Measurements from ENCODE around the gene UNC13C. TPM values are rescaled to one million over a fixed set of nuclear protein-coding genes. Genes with fewer than 3 reads are reported as not detected.

UNC13C gene
- total RNA-seq, 1 donor from 2014 or later: not detected

GRCh38 chr15:53985562-53985961, 7.3 kb downstream of the UNC13C start:
- H3K9me3 Mint-ChIP-seq (ENCODE audit: unreplicated experiment): no peaks in the 10 kb centered on the region
- DNase-seq (ENCODE audit: extremely low spot score, unreplicated experiment): no peak
- H3K27ac Mint-ChIP-seq (ENCODE audit: unreplicated experiment): no peak overlapping the region
- TF ChIP-seq CTCF (IDR thresholded peaks at IDR 0.05): no peak
- no peaks in the 10 kb centered on the region for H3K4me1 Mint-ChIP-seq (ENCODE audit: unreplicated experiment)
- no peak overlapping the region for H3K4me3 Mint-ChIP-seq (ENCODE audit: unreplicated experiment)
- H3K27me3 Mint-ChIP-seq (ENCODE audit: unreplicated experiment): peaks cover 8% of the 10 kb centered on the region
- H3K36me3 Mint-ChIP-seq (ENCODE audit: unreplicated experiment): no peaks in the 10 kb centered on the region

GRCh38 chr15:53987480-53987879, 9.2 kb downstream of the UNC13C start:
- no peak for TF ChIP-seq CTCF (IDR thresholded peaks at IDR 0.05)
- DNase-seq (ENCODE audit: extremely low spot score, unreplicated experiment): no peak
- no peaks in the 10 kb centered on the region for H3K27me3 Mint-ChIP-seq (ENCODE audit: unreplicated experiment)
- H3K27ac Mint-ChIP-seq (ENCODE audit: unreplicated experiment): no peak overlapping the region
- H3K36me3 Mint-ChIP-seq (ENCODE audit: unreplicated experiment): no peaks in the 10 kb centered on the region
- H3K4me1 Mint-ChIP-seq (ENCODE audit: unreplicated experiment): no peaks in the 10 kb centered on the region
- H3K4me3 Mint-ChIP-seq (ENCODE audit: unreplicated experiment): no peak overlapping the region
- H3K9me3 Mint-ChIP-seq (ENCODE audit: unreplicated experiment): no peaks in the 10 kb centered on the region

GRCh38 chr15:54007256-54007655, 29.0 kb downstream of the UNC13C start:
- no peak for TF ChIP-seq CTCF (IDR thresholded peaks at IDR 0.05)
- Mint-ChIP-seq H3K4me3 (ENCODE audit: unreplicated experiment) (no peak overlapping the region), H3K36me3 (ENCODE audit: unreplicated experiment) (no peaks in the 10 kb centered on the region), H3K9me3 (ENCODE audit: unreplicated experiment) (peaks cover 4% of the 10 kb centered on the region), H3K4me1 (ENCODE audit: unreplicated experiment) (no peaks in the 10 kb centered on the region), H3K27ac (ENCODE audit: unreplicated experiment) (no peak overlapping the region), H3K27me3 (ENCODE audit: unreplicated experiment) (no peaks in the 10 kb centered on the region)
- no peak for DNase-seq (ENCODE audit: extremely low spot score, unreplicated experiment)

- no peak for DNase-seq (ENCODE audit: extremely low spot score, unreplicated experiment)
- no peak for TF ChIP-seq CTCF (IDR thresholded peaks at IDR 0.05)
- no peaks in the 10 kb centered on the region for H3K4me1 Mint-ChIP-seq (ENCODE audit: unreplicated experiment)
- H3K27me3 Mint-ChIP-seq (ENCODE audit: unreplicated experiment): no peaks in the 10 kb centered on the region
- no peak overlapping the region for H3K4me3 Mint-ChIP-seq (ENCODE audit: unreplicated experiment)
- H3K9me3 Mint-ChIP-seq (ENCODE audit: unreplicated experiment): no peaks in the 10 kb centered on the region
- no peak overlapping the region for H3K27ac Mint-ChIP-seq (ENCODE audit: unreplicated experiment)
- no peaks in the 10 kb centered on the region for H3K36me3 Mint-ChIP-seq (ENCODE audit: unreplicated experiment)
Observed at GRCh38 chr15:54011656-54012055, 33.4 kb downstream of the UNC13C start.

- Mint-ChIP-seq H3K27me3 (ENCODE audit: unreplicated experiment) (no peaks in the 10 kb centered on the region), H3K4me1 (ENCODE audit: unreplicated experiment) (no peaks in the 10 kb centered on the region), H3K27ac (ENCODE audit: unreplicated experiment) (no peak overlapping the region), H3K9me3 (ENCODE audit: unreplicated experiment) (no peaks in the 10 kb centered on the region), H3K4me3 (ENCODE audit: unreplicated experiment) (no peak overlapping the region), H3K36me3 (ENCODE audit: unreplicated experiment) (no peaks in the 10 kb centered on the region)
- no peak for TF ChIP-seq CTCF (IDR thresholded peaks at IDR 0.05)
- DNase-seq (ENCODE audit: extremely low spot score, unreplicated experiment): no peak
Observed at GRCh38 chr15:54014067-54014655, 35.9 kb downstream of the UNC13C start.

Data from osteocyte (in vitro differentiated cells).